RWPE2 (cell line): Measurements from ENCODE around the gene SH3BP4.

Source experiments
- ATAC-seq: fragments of 200-7000 bp; cut with Tn5 transposase; 3 replicates; pipeline ENCODE4 v1.9.1; 2021; ENCODE audit warnings: low read depth
- DNase-seq: peaks from one replicate; pipeline ENCODE4 v3.0.0-alpha.2; 2020; ENCODE audit warnings: low spot score
- H3K27ac ChIP-seq: fragments of 450-650 bp; 2 replicates; pipeline ENCODE4 v1.5.1; 2017; ENCODE audit warnings: mild to moderate bottlenecking; ENCODE audit not compliant: poor library complexity, severe bottlenecking
- H3K27me3 ChIP-seq: fragments of 250-450 bp; sonication (Bioruptor Pico); 2 replicates; pipeline ENCODE4 v1.5.1; 2021; ENCODE audit warnings: mild to moderate bottlenecking, moderate library complexity; ENCODE audit not compliant: insufficient read depth, poor library complexity, severe bottlenecking
- H3K36me3 ChIP-seq: fragments of 250-450 bp; sonication (Bioruptor Pico); 2 replicates; pipeline ENCODE4 v1.5.1; 2020; ENCODE audit warnings: low read depth, mild to moderate bottlenecking, moderate library complexity
- H3K4me1 ChIP-seq: fragments of 250-450 bp; sonication (Bioruptor Pico); 2 replicates; pipeline ENCODE4 v1.5.1; 2021; ENCODE audit warnings: mild to moderate bottlenecking, moderate library complexity; ENCODE audit not compliant: insufficient read depth, poor library complexity, severe bottlenecking
- H3K4me3 ChIP-seq: fragments of 250-450 bp; sonication (Bioruptor Pico); 2 replicates; pipeline ENCODE4 v1.5.1; 2021; ENCODE audit warnings: mild to moderate bottlenecking, moderate library complexity; ENCODE audit not compliant: severe bottlenecking
- H3K9me3 ChIP-seq: fragments of 250-450 bp; sonication (Bioruptor Pico); 2 replicates; pipeline ENCODE4 v1.5.1; 2021; ENCODE audit warnings: mild to moderate bottlenecking, moderate library complexity; ENCODE audit not compliant: severe bottlenecking
- TF ChIP-seq, protein P1 (sequence below): fragments of 450-650 bp; IDR thresholded peaks from one replicate; pipeline ENCODE4 v1.5.1; 2017; ENCODE audit warnings: mild to moderate bottlenecking, moderate library complexity; ENCODE audit not compliant: poor library complexity, severe bottlenecking

SH3BP4 gene

DNA sequence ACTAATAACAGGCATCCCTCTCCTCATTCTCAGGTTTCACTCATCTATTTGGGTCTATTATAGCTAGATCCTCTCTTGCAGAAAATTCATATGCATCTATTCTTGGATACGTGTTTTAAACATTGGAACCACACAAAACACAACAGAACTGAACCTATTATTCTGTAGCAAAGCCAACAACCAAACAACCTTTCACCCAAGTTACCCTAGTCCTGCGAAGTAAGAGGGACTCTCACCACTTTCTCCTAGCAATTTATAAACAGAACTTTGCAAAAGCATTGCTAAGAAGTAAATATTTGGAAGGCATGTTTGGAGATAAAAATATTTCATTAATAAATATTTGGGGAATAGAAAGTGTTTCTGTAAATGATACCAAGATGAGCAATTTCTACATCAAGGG lies 20.4 kb upstream of the SH3BP4 start:
- H3K27me3 ChIP-seq, result no peaks in the 10 kb centered on the region
- TF ChIP-seq, protein P1, sequence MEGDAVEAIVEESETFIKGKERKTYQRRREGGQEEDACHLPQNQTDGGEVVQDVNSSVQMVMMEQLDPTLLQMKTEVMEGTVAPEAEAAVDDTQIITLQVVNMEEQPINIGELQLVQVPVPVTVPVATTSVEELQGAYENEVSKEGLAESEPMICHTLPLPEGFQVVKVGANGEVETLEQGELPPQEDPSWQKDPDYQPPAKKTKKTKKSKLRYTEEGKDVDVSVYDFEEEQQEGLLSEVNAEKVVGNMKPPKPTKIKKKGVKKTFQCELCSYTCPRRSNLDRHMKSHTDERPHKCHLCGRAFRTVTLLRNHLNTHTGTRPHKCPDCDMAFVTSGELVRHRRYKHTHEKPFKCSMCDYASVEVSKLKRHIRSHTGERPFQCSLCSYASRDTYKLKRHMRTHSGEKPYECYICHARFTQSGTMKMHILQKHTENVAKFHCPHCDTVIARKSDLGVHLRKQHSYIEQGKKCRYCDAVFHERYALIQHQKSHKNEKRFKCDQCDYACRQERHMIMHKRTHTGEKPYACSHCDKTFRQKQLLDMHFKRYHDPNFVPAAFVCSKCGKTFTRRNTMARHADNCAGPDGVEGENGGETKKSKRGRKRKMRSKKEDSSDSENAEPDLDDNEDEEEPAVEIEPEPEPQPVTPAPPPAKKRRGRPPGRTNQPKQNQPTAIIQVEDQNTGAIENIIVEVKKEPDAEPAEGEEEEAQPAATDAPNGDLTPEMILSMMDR, result no peak
- no peaks in the 10 kb centered on the region for H3K36me3 ChIP-seq
- ATAC-seq (no peak), DNase-seq (no peak)
- no peak overlapping the region for H3K4me3 ChIP-seq
- no peaks in the 10 kb centered on the region for H3K4me1 ChIP-seq
- H3K9me3 ChIP-seq, result no peaks in the 10 kb centered on the region
- no peak overlapping the region for H3K27ac ChIP-seq

DNA sequence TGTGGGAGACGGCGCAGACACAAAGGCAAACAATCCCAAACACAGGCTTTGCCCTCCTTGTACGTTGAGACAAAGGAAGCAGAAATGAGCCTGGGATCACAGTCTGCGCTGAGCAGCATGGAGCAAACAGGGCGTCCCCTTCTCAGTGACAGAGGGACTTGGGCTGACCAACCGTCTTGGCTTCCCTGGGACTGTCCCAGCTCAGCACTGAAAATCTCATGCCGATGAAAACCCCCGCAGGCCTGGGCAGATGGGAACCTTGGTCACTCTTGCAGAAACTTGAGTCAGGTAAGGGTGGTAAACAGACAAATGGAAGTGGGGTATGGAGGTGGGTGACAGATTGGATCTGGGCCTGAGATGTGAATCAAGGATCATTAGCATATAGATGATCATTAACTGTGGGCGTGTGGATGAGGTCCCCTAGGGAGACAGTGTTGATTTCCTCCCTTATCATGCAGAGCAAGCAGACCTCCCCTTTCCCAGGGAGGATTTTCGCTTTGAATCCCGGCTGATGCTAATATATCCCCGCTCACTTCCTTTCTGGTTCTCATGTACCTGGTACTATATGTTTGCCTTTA lies 19.1 kb upstream of the SH3BP4 start:
- Histone ChIP-seq H3K27me3 (no peaks in the 10 kb centered on the region), H3K27ac (no peak overlapping the region), H3K4me3 (no peak overlapping the region), H3K9me3 (no peaks in the 10 kb centered on the region), H3K4me1 (no peaks in the 10 kb centered on the region), H3K36me3 (no peaks in the 10 kb centered on the region)
- no peak for DNase-seq
- no peak for ATAC-seq
- TF ChIP-seq, protein P1, result no peak

- DNase-seq, result no peak
- Histone ChIP-seq H3K4me3 (no peak overlapping the region), H3K27ac (no peak overlapping the region), H3K27me3 (no peaks in the 10 kb centered on the region), H3K36me3 (no peaks in the 10 kb centered on the region), H3K4me1 (no peaks in the 10 kb centered on the region), H3K9me3 (no peaks in the 10 kb centered on the region)
- TF ChIP-seq, protein P1, result no peak
- ATAC-seq, result no peak
Measured at GRCh38 chr2:234935311-234935710, 16.5 kb upstream of the SH3BP4 start.

- Histone ChIP-seq H3K4me1 (no peaks in the 10 kb centered on the region), H3K27ac (no peak overlapping the region), H3K9me3 (no peaks in the 10 kb centered on the region), H3K4me3 (no peak overlapping the region), H3K36me3 (no peaks in the 10 kb centered on the region), H3K27me3 (no peaks in the 10 kb centered on the region)
- no peak for DNase-seq
- ATAC-seq, result no peak
- TF ChIP-seq, protein P1, result no peak
Measured at GRCh38 chr2:234939576-234939975, 12.2 kb upstream of the SH3BP4 start.

DNA sequence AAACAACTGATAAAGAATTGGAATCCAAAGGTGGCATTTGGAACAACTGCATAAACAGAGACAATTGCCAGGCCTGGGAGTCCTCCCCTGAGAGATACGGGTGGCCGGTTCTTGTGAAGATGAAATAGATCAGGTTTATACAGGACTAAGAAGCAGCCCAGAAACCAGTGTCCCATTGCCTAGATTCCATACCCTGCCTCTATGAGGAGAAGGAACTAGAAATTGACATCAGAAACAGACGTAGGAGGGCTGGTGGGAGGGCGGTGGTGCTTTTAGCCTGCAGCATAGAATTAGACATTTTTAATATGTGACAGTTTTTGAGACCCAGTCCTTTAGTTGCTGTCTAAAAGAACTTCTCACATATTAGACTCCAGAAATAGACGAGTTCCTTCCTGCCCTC lies 11.8 kb upstream of the SH3BP4 start:
- TF ChIP-seq, protein P1, result no peak
- H3K4me3 ChIP-seq, result no peak overlapping the region
- H3K27ac ChIP-seq, result no peak overlapping the region
- H3K9me3 ChIP-seq, result no peaks in the 10 kb centered on the region
- no peaks in the 10 kb centered on the region for H3K4me1 ChIP-seq
- no peaks in the 10 kb centered on the region for H3K27me3 ChIP-seq
- DNase-seq (no peak), ATAC-seq (no peak)
- H3K36me3 ChIP-seq, result no peaks in the 10 kb centered on the region
